NCI-H2081 (cell line): ENCODE data around the gene FGF13.
A peak's percentile ranks its signal among the peaks of the same experiment; 100 is the strongest.

Source experiments
- DNase-seq, 2 experiments: peaks; one replicate each; lab custom pipeline; 2025; lab: John Stamatoyannopoulos, UW

The FGF13 gene

DNA sequence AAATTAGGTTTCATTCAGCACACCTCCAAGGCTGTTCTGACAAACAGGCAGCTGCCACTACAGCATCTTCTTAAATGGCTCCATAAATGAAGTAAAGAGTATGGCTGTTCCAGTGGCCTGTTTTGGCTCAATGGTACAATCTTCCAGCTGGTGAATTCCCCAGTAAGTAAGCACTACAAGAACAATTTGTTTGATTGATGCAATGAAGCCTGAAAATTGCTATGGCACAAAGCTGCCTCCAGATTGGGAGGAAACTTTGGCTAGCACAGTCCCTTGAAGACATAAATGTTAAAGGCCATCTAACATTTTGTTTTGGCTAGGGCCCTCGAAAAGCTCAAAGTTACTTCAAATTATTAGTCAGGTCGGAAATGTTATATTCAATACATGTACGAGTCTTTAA is 47.5 kb downstream of the FGF13 start:
- DNase-seq, result no peak

DNA sequence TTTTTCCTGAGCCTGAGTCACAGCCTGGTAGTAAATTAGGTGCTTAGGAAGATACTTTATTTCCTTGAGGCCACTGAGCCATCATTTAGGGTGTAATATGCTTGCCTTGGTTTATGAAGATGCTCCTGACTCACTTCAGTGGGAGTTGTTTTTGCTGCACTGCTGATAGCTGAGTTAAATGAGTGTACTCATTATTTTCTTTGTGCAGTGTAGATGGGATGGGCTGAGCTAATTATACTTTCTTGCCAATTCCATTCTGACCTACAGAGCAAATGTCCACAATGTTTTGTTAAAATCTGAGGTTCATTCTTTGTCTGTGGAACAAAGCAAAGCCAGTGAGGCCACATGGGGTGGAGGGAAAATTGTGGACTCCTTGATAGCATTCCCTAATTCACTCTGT is 60.0 kb downstream of the FGF13 start:
- DNase-seq, result peak in 1 of 2 experiments; percentile 2

DNA sequence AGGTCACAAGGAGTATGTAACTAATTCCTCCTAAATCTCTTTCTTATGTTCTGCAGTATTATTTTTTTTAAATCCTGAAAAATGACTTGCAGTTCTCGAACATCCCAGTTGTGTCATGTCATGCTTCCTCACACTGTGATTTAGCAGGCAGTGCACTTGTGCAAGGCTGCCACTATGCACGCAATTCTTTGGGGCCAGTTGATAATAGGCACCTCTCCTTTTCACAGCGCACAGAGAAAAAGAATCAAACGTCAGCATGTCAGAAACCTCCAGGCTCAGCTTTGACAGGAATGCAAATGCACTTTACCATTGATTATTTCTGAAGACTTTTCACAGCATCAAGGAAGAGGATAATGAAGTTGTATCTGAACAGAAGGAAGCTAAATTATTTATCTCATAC is 62.9 kb downstream of the FGF13 start:
- no peak for DNase-seq

DNA sequence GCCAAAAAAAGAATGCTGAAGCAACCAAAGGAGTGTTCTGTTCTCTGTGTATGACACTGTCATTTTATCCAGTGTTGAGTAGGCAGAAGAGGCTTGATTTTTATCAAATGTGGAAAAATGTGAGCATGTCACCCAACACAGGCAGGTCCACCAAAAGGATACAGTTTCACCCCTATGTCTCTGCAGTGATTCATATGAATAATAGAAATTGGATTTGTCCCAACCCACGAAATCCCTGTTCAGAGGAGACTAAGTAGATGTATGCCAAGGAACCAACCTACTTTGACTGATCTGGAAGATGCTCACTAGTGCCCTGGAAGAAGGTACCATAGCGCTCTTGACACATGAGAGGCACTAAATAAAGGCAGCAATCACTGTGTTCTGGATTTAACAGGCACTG is 72.5 kb downstream of the FGF13 start:
- no peak for DNase-seq
